ENCODE measurements around the gene S100A4. TPM values are rescaled to one million over a fixed set of nuclear protein-coding genes. Genes with fewer than 3 reads are reported as not detected.

S100A4 gene
- total RNA-seq, 1 experiment from 2014 or later, result 22.7 TPM

- Mint-ChIP-seq H3K27ac (no peak within 1 kb of the TSS; the same call in 1 of the 2 replicates), H3K4me1 (peaks cover 41% of the 10 kb centered on the region), H3K4me3 (no peak within 1 kb of the TSS), H3K9me3 (no peaks in the 10 kb centered on the region), H3K27me3 (ENCODE audit: low read depth) (peaks cover 26% of the 10 kb centered on the region), H3K36me3 (no peaks in the 10 kb centered on the region; the same call in 1 of the 2 replicates)
- ATAC-seq (no peak), DNase-seq (ENCODE audit: low spot score) (no peak)
- TF ChIP-seq ZNF396 (CRISPR knock-in tag; IDR thresholded peaks at IDR 0.05; ENCODE audit: borderline replicate concordance) (no peak), ZNF138 (CRISPR knock-in tag; conservative IDR thresholded peaks at IDR 0.05) (no peak), ZNF532 (CRISPR knock-in tag; IDR thresholded peaks at IDR 0.05; ENCODE audit: borderline replicate concordance) (no peak), FOXP1 (CRISPR knock-in tag; IDR thresholded peaks at IDR 0.05; ENCODE audit: borderline replicate concordance) (no peak), ZNF512 (CRISPR knock-in tag; IDR thresholded peaks at IDR 0.05; ENCODE audit: borderline replicate concordance) (no peak), ZNF671 (CRISPR knock-in tag; IDR thresholded peaks at IDR 0.05) (no peak), CREB1 (CRISPR knock-in tag; IDR thresholded peaks at IDR 0.05) (no peak), ATF2 (CRISPR knock-in tag; IDR thresholded peaks at IDR 0.05; ENCODE audit: borderline replicate concordance, low read depth) (no peak), ETV6 (CRISPR knock-in tag; IDR thresholded peaks at IDR 0.05) (no peak)
- TF ChIP-seq, protein P1, sequence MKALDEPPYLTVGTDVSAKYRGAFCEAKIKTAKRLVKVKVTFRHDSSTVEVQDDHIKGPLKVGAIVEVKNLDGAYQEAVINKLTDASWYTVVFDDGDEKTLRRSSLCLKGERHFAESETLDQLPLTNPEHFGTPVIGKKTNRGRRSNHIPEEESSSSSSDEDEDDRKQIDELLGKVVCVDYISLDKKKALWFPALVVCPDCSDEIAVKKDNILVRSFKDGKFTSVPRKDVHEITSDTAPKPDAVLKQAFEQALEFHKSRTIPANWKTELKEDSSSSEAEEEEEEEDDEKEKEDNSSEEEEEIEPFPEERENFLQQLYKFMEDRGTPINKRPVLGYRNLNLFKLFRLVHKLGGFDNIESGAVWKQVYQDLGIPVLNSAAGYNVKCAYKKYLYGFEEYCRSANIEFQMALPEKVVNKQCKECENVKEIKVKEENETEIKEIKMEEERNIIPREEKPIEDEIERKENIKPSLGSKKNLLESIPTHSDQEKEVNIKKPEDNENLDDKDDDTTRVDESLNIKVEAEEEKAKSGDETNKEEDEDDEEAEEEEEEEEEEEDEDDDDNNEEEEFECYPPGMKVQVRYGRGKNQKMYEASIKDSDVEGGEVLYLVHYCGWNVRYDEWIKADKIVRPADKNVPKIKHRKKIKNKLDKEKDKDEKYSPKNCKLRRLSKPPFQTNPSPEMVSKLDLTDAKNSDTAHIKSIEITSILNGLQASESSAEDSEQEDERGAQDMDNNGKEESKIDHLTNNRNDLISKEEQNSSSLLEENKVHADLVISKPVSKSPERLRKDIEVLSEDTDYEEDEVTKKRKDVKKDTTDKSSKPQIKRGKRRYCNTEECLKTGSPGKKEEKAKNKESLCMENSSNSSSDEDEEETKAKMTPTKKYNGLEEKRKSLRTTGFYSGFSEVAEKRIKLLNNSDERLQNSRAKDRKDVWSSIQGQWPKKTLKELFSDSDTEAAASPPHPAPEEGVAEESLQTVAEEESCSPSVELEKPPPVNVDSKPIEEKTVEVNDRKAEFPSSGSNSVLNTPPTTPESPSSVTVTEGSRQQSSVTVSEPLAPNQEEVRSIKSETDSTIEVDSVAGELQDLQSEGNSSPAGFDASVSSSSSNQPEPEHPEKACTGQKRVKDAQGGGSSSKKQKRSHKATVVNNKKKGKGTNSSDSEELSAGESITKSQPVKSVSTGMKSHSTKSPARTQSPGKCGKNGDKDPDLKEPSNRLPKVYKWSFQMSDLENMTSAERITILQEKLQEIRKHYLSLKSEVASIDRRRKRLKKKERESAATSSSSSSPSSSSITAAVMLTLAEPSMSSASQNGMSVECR (CRISPR knock-in tag; IDR thresholded peaks at IDR 0.05; ENCODE audit: borderline replicate concordance), result no peak
- CTCF ChIA-PET, result interaction anchor here (0.8 to 10.8 kb wide), 4 partner anchors 7 to 87 kb away, joined by 3 to 188 read pairs (median 4); partner anchors contain the start of genes S100A1, S100A13 and S100A3
- POLR2A ChIA-PET, result no interaction called here
Observed at GRCh38 chr1:153540394-153541361, 4.9 kb downstream of the S100A4 start, which contains the start of gene S100A5. TSS of gene S100A5 (minus strand) at chr1:153540934. CDS start at chr1:153540191, 743 bp downstream.

Measured in WTC11 (cell line).